ENCODE results near the gene JPT2.
"Not testable (repeated sequence)": the region's sequence is repeated elsewhere in the genome, so short reads cannot be mapped to it uniquely, and the experiment has no call there.

The JPT2 gene

DNA sequence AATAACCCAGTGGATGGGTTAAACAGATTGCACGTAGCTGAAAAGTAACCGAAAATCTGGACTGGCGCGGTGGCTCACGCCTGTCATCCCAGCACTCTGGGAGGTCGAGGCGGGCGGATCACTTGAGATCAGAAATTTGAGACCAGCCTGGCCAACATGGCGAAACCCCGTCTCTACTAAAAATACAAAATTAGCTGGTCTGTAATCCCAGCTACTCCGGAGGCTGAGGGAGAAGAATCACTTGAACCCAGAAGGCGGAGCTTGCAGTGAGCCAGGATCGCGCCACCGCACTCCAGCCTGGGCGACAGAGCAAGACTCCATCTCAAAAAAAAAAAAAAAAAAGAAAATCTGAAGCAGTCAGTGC, 27.2 kb downstream of the JPT2 start:
- H3K27me3 Mint-ChIP-seq, H3K9me3 Mint-ChIP-seq, DNase-seq: not testable (repeated sequence)
- Mint-ChIP-seq H3K27ac (peak overlapping the region; percentile 99), H3K36me3 (ENCODE audit: low read depth) (peaks cover 68% of the 10 kb centered on the region), H3K4me1 (ENCODE audit: low read depth) (peaks cover 43% of the 10 kb centered on the region), H3K4me3 (peak overlapping the region; percentile 99)

- peak; percentile 100 for DNase-seq
- peak within 1 kb of the TSS; percentile 99 for H3K4me3 Mint-ChIP-seq
- H3K36me3 Mint-ChIP-seq (ENCODE audit: low read depth), result peaks cover 66% of the 10 kb centered on the region
- no peaks in the 10 kb centered on the region for H3K9me3 Mint-ChIP-seq
- H3K27me3 Mint-ChIP-seq, result no peaks in the 10 kb centered on the region
- peaks cover 44% of the 10 kb centered on the region for H3K4me1 Mint-ChIP-seq (ENCODE audit: low read depth)
- H3K27ac Mint-ChIP-seq, result peak within 1 kb of the TSS; percentile 99
Observed at GRCh38 chr16:1705688-1706385, 27.8 kb downstream of the JPT2 start, which contains the start of gene MAPK8IP3. TSS of gene MAPK8IP3 (plus strand) at chr16:1706195. CDS start at chr16:1706340, 145 bp downstream.

GRCh38 chr16:1706386-1707192, 28.5 kb downstream of the JPT2 start:
- Mint-ChIP-seq H3K36me3 (ENCODE audit: low read depth) (peaks cover 61% of the 10 kb centered on the region), H3K4me1 (ENCODE audit: low read depth) (peaks cover 44% of the 10 kb centered on the region), H3K4me3 (peak overlapping the region; percentile 99), H3K27ac (peak overlapping the region; percentile 93), H3K27me3 (no peaks in the 10 kb centered on the region), H3K9me3 (no peaks in the 10 kb centered on the region)
- DNase-seq, result peak; percentile 61

- Mint-ChIP-seq H3K9me3 (no peaks in the 10 kb centered on the region), H3K36me3 (ENCODE audit: low read depth) (peaks cover 56% of the 10 kb centered on the region), H3K4me1 (ENCODE audit: low read depth) (peaks cover 45% of the 10 kb centered on the region), H3K4me3 (peak overlapping the region; percentile 91), H3K27me3 (no peaks in the 10 kb centered on the region), H3K27ac (peak overlapping the region; percentile 92)
- no peak for DNase-seq
Observed at GRCh38 chr16:1707193-1707790, 29.2 kb downstream of the JPT2 start.

GRCh38 chr16:1708083-1708767, 30.1 kb downstream of the JPT2 start:
- Mint-ChIP-seq H3K4me3 (peak overlapping the region; percentile 91), H3K4me1 (ENCODE audit: low read depth) (peaks cover 54% of the 10 kb centered on the region), H3K27ac (peak overlapping the region; percentile 92), H3K27me3 (no peaks in the 10 kb centered on the region), H3K9me3 (no peaks in the 10 kb centered on the region), H3K36me3 (ENCODE audit: low read depth) (peaks cover 56% of the 10 kb centered on the region)
- DNase-seq, result no peak

DNA sequence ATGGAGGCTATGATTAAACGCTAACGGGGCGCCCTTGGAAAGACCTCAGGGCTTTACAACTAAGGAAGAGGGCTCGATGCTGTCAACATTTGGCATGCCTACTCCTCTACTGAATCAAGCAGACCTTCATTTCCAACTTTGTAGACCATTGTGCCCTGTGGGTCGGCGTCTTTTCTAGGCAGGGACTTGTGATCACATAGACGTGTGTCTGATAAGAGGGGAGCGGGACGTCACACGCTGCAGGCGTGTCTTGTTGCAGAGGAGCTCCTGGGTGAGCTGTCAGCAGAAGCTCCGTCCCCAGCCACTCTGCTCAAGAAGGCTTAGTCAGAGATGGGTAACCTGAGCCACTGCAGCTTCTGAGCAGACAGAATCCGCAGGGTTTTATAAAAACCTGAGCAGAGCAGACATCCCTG, 30.7 kb downstream of the JPT2 start:
- H3K4me1 Mint-ChIP-seq (ENCODE audit: low read depth), result peaks cover 58% of the 10 kb centered on the region
- no peaks in the 10 kb centered on the region for H3K9me3 Mint-ChIP-seq
- H3K27ac Mint-ChIP-seq, result peak overlapping the region; percentile 59
- no peak for DNase-seq
- no peaks in the 10 kb centered on the region for H3K27me3 Mint-ChIP-seq
- peak overlapping the region; percentile 91 for H3K4me3 Mint-ChIP-seq
- H3K36me3 Mint-ChIP-seq (ENCODE audit: low read depth), result peaks cover 57% of the 10 kb centered on the region

DNA sequence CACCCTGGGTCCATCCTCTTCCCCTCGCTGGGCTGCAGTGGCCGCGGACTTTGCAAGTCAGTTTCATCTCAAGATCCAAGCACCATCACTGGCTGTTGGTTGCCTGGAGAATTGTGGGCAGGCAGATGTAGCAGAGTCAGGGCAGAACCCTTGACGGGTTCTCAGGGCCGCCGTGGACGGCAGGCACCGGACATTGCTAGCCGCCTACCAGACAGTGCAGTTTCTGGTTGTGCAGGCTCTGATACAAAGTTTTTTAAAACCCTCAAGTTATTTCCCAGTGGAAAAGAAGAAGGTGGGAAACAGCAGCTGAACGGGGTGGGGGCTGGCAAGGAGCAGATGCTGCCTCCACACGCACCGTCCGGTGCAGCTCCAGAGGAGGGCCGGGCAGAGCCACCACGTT, 31.3 kb downstream of the JPT2 start:
- H3K36me3 Mint-ChIP-seq (ENCODE audit: low read depth), result peaks cover 60% of the 10 kb centered on the region
- H3K9me3 Mint-ChIP-seq, result no peaks in the 10 kb centered on the region
- peak overlapping the region; percentile 59 for H3K27ac Mint-ChIP-seq
- no peak overlapping the region for H3K4me3 Mint-ChIP-seq
- H3K4me1 Mint-ChIP-seq (ENCODE audit: low read depth), result peaks cover 57% of the 10 kb centered on the region
- DNase-seq, result no peak
- no peaks in the 10 kb centered on the region for H3K27me3 Mint-ChIP-seq

DNA sequence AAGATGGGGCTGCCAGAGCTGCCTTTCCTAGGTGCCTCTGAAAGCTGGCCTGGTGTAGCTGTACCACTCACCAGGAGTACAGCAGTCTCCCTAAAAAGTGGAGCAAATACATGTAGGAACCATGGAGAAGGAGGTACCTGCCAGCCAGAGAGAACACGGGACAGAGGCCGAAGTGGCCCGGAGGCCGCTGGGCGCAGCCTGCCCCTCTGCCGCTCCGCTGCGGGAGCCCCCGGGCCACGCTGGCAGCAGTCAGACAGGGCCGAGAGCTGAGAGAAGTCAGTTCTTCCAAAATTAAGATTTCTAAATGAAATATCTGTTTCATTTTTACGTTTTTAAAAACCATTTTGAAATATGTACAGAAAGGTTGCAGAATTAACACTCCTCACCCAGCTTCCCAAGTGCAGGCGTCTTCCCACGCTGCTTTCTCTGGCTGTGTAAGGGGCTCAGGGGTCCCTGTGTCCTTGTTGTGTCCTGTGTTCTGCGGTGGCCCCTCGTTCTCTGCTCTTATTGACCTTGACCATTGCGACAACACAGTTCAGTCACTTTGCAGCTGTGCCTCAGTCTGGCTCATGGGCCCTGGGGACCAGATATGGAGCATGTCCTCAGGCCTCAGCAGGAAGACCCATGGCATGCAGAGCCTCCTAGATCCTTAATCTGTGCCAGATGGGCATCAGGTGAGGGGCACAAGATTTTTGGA, 32.9 kb downstream of the JPT2 start:
- Mint-ChIP-seq H3K9me3 (no peaks in the 10 kb centered on the region), H3K4me3 (no peak overlapping the region), H3K27me3 (no peaks in the 10 kb centered on the region), H3K4me1 (ENCODE audit: low read depth) (peaks cover 52% of the 10 kb centered on the region), H3K27ac (peak overlapping the region; percentile 4), H3K36me3 (ENCODE audit: low read depth) (peaks cover 60% of the 10 kb centered on the region)
- DNase-seq, result no peak

- no peak overlapping the region for H3K4me3 Mint-ChIP-seq
Observed at GRCh38 chr16:1712791-1713261, 34.7 kb downstream of the JPT2 start.

DNA sequence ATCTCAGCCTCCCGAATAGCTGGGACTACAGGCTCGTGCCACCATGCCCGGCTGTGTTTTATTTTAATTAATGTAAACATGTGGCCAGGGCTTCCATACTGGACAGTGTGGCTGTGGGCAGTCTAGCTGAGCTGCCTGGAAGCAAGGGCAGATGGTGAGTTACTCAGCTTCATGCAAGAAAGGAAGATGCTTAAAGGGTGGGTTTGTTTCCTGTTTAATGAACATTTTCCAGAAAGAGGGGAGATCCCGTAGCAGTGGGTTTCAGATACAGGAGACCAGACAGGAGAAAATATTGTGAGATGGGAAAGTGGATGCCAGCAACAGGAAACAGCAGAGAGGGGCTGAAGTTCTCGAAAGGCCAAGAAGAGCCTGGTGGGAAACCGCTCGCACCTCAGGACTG, 35.3 kb downstream of the JPT2 start:
- no peak overlapping the region for H3K4me3 Mint-ChIP-seq
- DNase-seq, result no peak
- no peaks in the 10 kb centered on the region for H3K9me3 Mint-ChIP-seq
- H3K27ac Mint-ChIP-seq, result peak overlapping the region; percentile 19
- H3K36me3 Mint-ChIP-seq (ENCODE audit: low read depth), result peaks cover 43% of the 10 kb centered on the region
- H3K4me1 Mint-ChIP-seq (ENCODE audit: low read depth), result peaks cover 43% of the 10 kb centered on the region
- H3K27me3 Mint-ChIP-seq, result no peaks in the 10 kb centered on the region

More at GRCh38 chr16:1712791-1713261, 34.7 kb downstream of the JPT2 start:
- no peak for DNase-seq
- H3K27ac Mint-ChIP-seq, result peak overlapping the region; percentile 19
- peaks cover 48% of the 10 kb centered on the region for H3K4me1 Mint-ChIP-seq (ENCODE audit: low read depth)
- peaks cover 48% of the 10 kb centered on the region for H3K36me3 Mint-ChIP-seq (ENCODE audit: low read depth)
- no peaks in the 10 kb centered on the region for H3K27me3 Mint-ChIP-seq
- no peaks in the 10 kb centered on the region for H3K9me3 Mint-ChIP-seq

- no peak for DNase-seq
- Mint-ChIP-seq H3K36me3 (ENCODE audit: low read depth) (peaks cover 37% of the 10 kb centered on the region), H3K27ac (no peak overlapping the region), H3K9me3 (no peaks in the 10 kb centered on the region), H3K4me3 (no peak overlapping the region), H3K27me3 (no peaks in the 10 kb centered on the region), H3K4me1 (ENCODE audit: low read depth) (peaks cover 41% of the 10 kb centered on the region)
Observed at GRCh38 chr16:1713933-1714332, 35.9 kb downstream of the JPT2 start.

GRCh38 chr16:1715220-1715619, 37.1 kb downstream of the JPT2 start:
- Mint-ChIP-seq H3K27ac (no peak overlapping the region), H3K36me3 (ENCODE audit: low read depth) (peaks cover 30% of the 10 kb centered on the region), H3K4me3 (no peak overlapping the region), H3K9me3 (no peaks in the 10 kb centered on the region), H3K27me3 (no peaks in the 10 kb centered on the region), H3K4me1 (ENCODE audit: low read depth) (peaks cover 40% of the 10 kb centered on the region)
- DNase-seq, result no peak

DNA sequence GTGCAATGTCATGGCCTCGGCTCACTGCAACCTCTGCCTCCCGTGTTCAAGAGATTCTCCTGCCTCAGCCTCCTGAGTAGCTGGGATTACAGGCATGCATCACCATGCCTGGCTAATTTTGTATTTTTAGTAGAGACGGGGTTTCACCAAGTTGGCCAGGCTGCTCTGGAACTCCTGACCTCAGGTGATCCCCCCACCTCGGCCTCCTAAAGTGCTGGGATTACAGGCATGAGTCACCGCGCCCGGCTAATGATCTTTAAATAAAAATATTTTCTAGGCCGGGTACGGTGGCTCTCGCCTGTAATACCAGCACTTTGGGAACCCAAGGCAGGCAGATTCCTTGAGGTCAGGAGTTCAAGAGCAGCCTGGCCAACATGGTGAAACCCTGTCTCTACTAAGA, 40.2 kb downstream of the JPT2 start:
- H3K27ac Mint-ChIP-seq, result not testable (repeated sequence)

More for the DNA sequence above, 40.2 kb downstream of the JPT2 start:
- not testable (repeated sequence) for H3K27me3 Mint-ChIP-seq, DNase-seq, H3K9me3 Mint-ChIP-seq, H3K4me3 Mint-ChIP-seq
- Mint-ChIP-seq H3K36me3 (ENCODE audit: low read depth) (peaks cover 17% of the 10 kb centered on the region), H3K4me1 (ENCODE audit: low read depth) (peaks cover 51% of the 10 kb centered on the region)

Data from activated T-cell treated with anti-CD3 and anti-CD28 coated beads, Interleukin-2, amount 50 U/mL, for 24 hours (primary cell).